Neural progenitor cell (in vitro differentiated cells): ENCODE measurements around the gene LDHD. TPM values are rescaled to one million over a fixed set of nuclear protein-coding genes. Genes with fewer than 3 reads are reported as not detected.
A peak's percentile ranks its signal among the peaks of the same experiment; 100 is the strongest.

Experiments used
- DNase-seq: peaks from one replicate; pipeline ENCODE4 v3.0.0-alpha.2; 2016; ENCODE audit warnings: low spot score
- H2AFZ ChIP-seq: fragments of 200-600 bp; sonication (generic); replicated peaks from 2 replicates; pipeline ENCODE4 v1.6.1; 2016; ENCODE audit warnings: antibody characterized with exemption
- H3F3A ChIP-seq: fragments of 200-600 bp; sonication (generic); 2 replicates; pipeline ENCODE4 v1.6.1; 2016; ENCODE audit warnings: antibody characterized with exemption, low read depth
- H3K27ac ChIP-seq: fragments of 200-600 bp; sonication (generic); 2 replicates; pipeline ENCODE4 v1.5.1; 2016; ENCODE audit warnings: mild to moderate bottlenecking
- H3K27me3 ChIP-seq: fragments of 200-600 bp; sonication (generic); 2 replicates; pipeline ENCODE4 v1.6.1; 2016; ENCODE audit warnings: mild to moderate bottlenecking, moderate library complexity
- H3K36me3 ChIP-seq: fragments of 200-600 bp; sonication (generic); 2 replicates; pipeline ENCODE4 v1.5.1; 2016
- H3K4me1 ChIP-seq: fragments of 200-600 bp; sonication (generic); 2 replicates; pipeline ENCODE4 v1.6.1; 2016; ENCODE audit warnings: mixed run types
- H3K4me2 ChIP-seq: fragments of 200-600 bp; sonication (generic); 2 replicates; pipeline ENCODE4 v1.6.1; 2016
- H3K4me3 ChIP-seq: fragments of 200-600 bp; sonication (generic); 2 replicates; pipeline ENCODE4 v1.5.1; 2016
- H3K79me2 ChIP-seq: fragments of 200-600 bp; sonication (generic); 2 replicates; pipeline ENCODE4 v1.6.1; 2016; ENCODE audit warnings: low read depth
- H3K9ac ChIP-seq: fragments of 200-600 bp; sonication (generic); 2 replicates; pipeline ENCODE4 v1.6.1; 2016
- H3K9me3 ChIP-seq: fragments of 200-600 bp; sonication (generic); 2 replicates; pipeline ENCODE4 v1.5.1; 2016; ENCODE audit warnings: low read depth
- H4K20me1 ChIP-seq: fragments of 200-600 bp; sonication (generic); 2 replicates; pipeline ENCODE4 v1.6.1; 2016; ENCODE audit warnings: low read depth
- H3K27ac Mint-ChIP-seq: 3 replicates; pipeline ENCODE4 v1.8.0; 2021; ENCODE audit warnings: mixed read lengths
- H3K27me3 Mint-ChIP-seq: 2 replicates; pipeline ENCODE4 v1.8.0; 2022; ENCODE audit warnings: low read depth, mild to moderate bottlenecking, inconsistent platforms, moderate library complexity, mixed read lengths; ENCODE audit not compliant: insufficient read depth
- H3K36me3 Mint-ChIP-seq: 3 replicates; pipeline ENCODE4 v1.8.0; 2021; ENCODE audit warnings: mixed read lengths
- H3K4me1 Mint-ChIP-seq: 3 replicates; pipeline ENCODE4 v1.8.0; 2021; ENCODE audit warnings: mixed read lengths
- H3K4me3 Mint-ChIP-seq: 3 replicates; pipeline ENCODE4 v1.8.0; 2021; ENCODE audit warnings: mild to moderate bottlenecking, moderate library complexity, mixed read lengths
- H3K9me3 Mint-ChIP-seq: 3 replicates; pipeline ENCODE4 v1.8.0; 2020; ENCODE audit warnings: mixed read lengths
- CTCF ChIP-seq: fragments of 200-600 bp; sonication (generic); IDR thresholded peaks from 2 replicates; pipeline ENCODE4 v1.5.1; 2017; ENCODE audit warnings: antibody characterized with exemption, mild to moderate bottlenecking
- EZH2 ChIP-seq: fragments of 200-600 bp; sonication (generic); IDR thresholded peaks from 2 replicates; pipeline ENCODE4 v1.6.1; 2017; ENCODE audit warnings: antibody characterized with exemption, mild to moderate bottlenecking, moderate library complexity
- EZH2phosphoT487 ChIP-seq: fragments of 200-600 bp; sonication (generic); IDR thresholded peaks from 2 replicates; pipeline ENCODE4 v1.6.1; 2017; ENCODE audit warnings: antibody characterized with exemption
- total RNA-seq: library from RNA; depleted of rRNA; stranded (reverse); fragments of >200 nt; gene quantifications from 2 replicates; pipeline ENCODE4 v1.2.3, GENCODE V29; 2015; ENCODE audit warnings: low replicate concordance

Gene LDHD
- total RNA-seq, 1 donor from 2014 or later: 0.60 TPM

- no peak for DNase-seq
- Mint-ChIP-seq H3K36me3 (peaks cover 26% of the 10 kb centered on the region), H3K27ac (no peak overlapping the region)
Measured at GRCh38 chr16:75101635-75102034, 14.9 kb downstream of the LDHD start.

GRCh38 chr16:75100603-75100990 lies 16.0 kb downstream of the LDHD start:
- H3K9ac ChIP-seq: no peak overlapping the region
- peaks cover 11% of the 10 kb centered on the region for H3K79me2 ChIP-seq
- Mint-ChIP-seq H3K27me3 (peaks cover 5% of the 10 kb centered on the region), H3K36me3 (peaks cover 25% of the 10 kb centered on the region), H3K9me3 (no peaks in the 10 kb centered on the region), H3K4me1 (peaks cover 23% of the 10 kb centered on the region), H3K4me3 (no peak overlapping the region), H3K27ac (no peak overlapping the region)
- H3K4me1 ChIP-seq: peaks cover 21% of the 10 kb centered on the region
- TF ChIP-seq EZH2 (no peak), EZH2phosphoT487 (no peak), CTCF (no peak)
- H3F3A ChIP-seq: peaks cover 4% of the 10 kb centered on the region
- no peak for DNase-seq
- no peak overlapping the region for H3K4me2 ChIP-seq
- H3K27me3 ChIP-seq: no peaks in the 10 kb centered on the region
- no peak overlapping the region for H2AFZ ChIP-seq
- H4K20me1 ChIP-seq: peaks cover 58% of the 10 kb centered on the region
- H3K27ac ChIP-seq: no peak overlapping the region
- no peaks in the 10 kb centered on the region for H3K36me3 ChIP-seq
- H3K4me3 ChIP-seq: no peak overlapping the region
- H3K9me3 ChIP-seq: no peaks in the 10 kb centered on the region

More at GRCh38 chr16:75101635-75102034, 14.9 kb downstream of the LDHD start:
- Mint-ChIP-seq H3K4me1 (peaks cover 30% of the 10 kb centered on the region), H3K27me3 (peaks cover 10% of the 10 kb centered on the region), H3K9me3 (no peaks in the 10 kb centered on the region), H3K4me3 (no peak overlapping the region)
- no peaks in the 10 kb centered on the region for H3K36me3 ChIP-seq
- no peak overlapping the region for H2AFZ ChIP-seq
- H3F3A ChIP-seq: peaks cover 4% of the 10 kb centered on the region
- H3K4me3 ChIP-seq: no peak overlapping the region
- peaks cover 63% of the 10 kb centered on the region for H4K20me1 ChIP-seq
- H3K9me3 ChIP-seq: no peaks in the 10 kb centered on the region
- H3K4me1 ChIP-seq: peaks cover 27% of the 10 kb centered on the region
- no peak overlapping the region for H3K4me2 ChIP-seq
- no peaks in the 10 kb centered on the region for H3K27me3 ChIP-seq
- H3K79me2 ChIP-seq: peaks cover 9% of the 10 kb centered on the region
- no peak overlapping the region for H3K9ac ChIP-seq
- no peak overlapping the region for H3K27ac ChIP-seq
- TF ChIP-seq EZH2: no peak

- Mint-ChIP-seq H3K4me3 (no peak overlapping the region), H3K27ac (peak overlapping the region; percentile 28), H3K27me3 (peaks cover 5% of the 10 kb centered on the region), H3K9me3 (no peaks in the 10 kb centered on the region), H3K36me3 (peaks cover 28% of the 10 kb centered on the region), H3K4me1 (peaks cover 20% of the 10 kb centered on the region)
- Histone ChIP-seq H3K4me2 (peak overlapping the region; percentile 8), H3K79me2 (peaks cover 11% of the 10 kb centered on the region), H2AFZ (no peak overlapping the region), H3F3A (peaks cover 4% of the 10 kb centered on the region), H3K27me3 (no peaks in the 10 kb centered on the region), H3K9ac (no peak overlapping the region), H3K9me3 (no peaks in the 10 kb centered on the region), H3K4me3 (no peak overlapping the region), H3K36me3 (no peaks in the 10 kb centered on the region), H3K4me1 (peaks cover 21% of the 10 kb centered on the region), H4K20me1 (peaks cover 57% of the 10 kb centered on the region), H3K27ac (no peak overlapping the region)
- TF ChIP-seq CTCF (no peak), EZH2phosphoT487 (no peak), EZH2 (no peak)
- no peak for DNase-seq
Measured at GRCh38 chr16:75099738-75100602, 16.6 kb downstream of the LDHD start.

- Histone ChIP-seq H3K27ac (no peak overlapping the region), H3F3A (peaks cover 4% of the 10 kb centered on the region), H4K20me1 (peaks cover 60% of the 10 kb centered on the region), H3K9me3 (no peaks in the 10 kb centered on the region), H2AFZ (no peak overlapping the region), H3K4me1 (peaks cover 21% of the 10 kb centered on the region), H3K9ac (no peak overlapping the region), H3K4me3 (no peak overlapping the region), H3K27me3 (no peaks in the 10 kb centered on the region), H3K4me2 (peak overlapping the region; percentile 8), H3K79me2 (peaks cover 11% of the 10 kb centered on the region), H3K36me3 (no peaks in the 10 kb centered on the region)
- peak overlapping the region; percentile 60 for H3K27ac Mint-ChIP-seq
- H3K27me3 Mint-ChIP-seq: peaks cover 5% of the 10 kb centered on the region
- no peak overlapping the region for H3K4me3 Mint-ChIP-seq
- peaks cover 20% of the 10 kb centered on the region for H3K4me1 Mint-ChIP-seq
- peaks cover 22% of the 10 kb centered on the region for H3K36me3 Mint-ChIP-seq
- no peak for DNase-seq
- H3K9me3 Mint-ChIP-seq: no peaks in the 10 kb centered on the region
- no peak for TF ChIP-seq EZH2
- TF ChIP-seq CTCF: no peak
- no peak for TF ChIP-seq EZH2phosphoT487
Measured at GRCh38 chr16:75099075-75099667, 17.4 kb downstream of the LDHD start.
